ENCODE data around the gene ETV1.

GRCh38 chr7:13850185-13850752 lies 139.2 kb downstream of the ETV1 start:
- TF ChIP-seq, protein P1, sequence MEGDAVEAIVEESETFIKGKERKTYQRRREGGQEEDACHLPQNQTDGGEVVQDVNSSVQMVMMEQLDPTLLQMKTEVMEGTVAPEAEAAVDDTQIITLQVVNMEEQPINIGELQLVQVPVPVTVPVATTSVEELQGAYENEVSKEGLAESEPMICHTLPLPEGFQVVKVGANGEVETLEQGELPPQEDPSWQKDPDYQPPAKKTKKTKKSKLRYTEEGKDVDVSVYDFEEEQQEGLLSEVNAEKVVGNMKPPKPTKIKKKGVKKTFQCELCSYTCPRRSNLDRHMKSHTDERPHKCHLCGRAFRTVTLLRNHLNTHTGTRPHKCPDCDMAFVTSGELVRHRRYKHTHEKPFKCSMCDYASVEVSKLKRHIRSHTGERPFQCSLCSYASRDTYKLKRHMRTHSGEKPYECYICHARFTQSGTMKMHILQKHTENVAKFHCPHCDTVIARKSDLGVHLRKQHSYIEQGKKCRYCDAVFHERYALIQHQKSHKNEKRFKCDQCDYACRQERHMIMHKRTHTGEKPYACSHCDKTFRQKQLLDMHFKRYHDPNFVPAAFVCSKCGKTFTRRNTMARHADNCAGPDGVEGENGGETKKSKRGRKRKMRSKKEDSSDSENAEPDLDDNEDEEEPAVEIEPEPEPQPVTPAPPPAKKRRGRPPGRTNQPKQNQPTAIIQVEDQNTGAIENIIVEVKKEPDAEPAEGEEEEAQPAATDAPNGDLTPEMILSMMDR (IDR thresholded peaks at IDR 0.05; ENCODE audit: low read length) = no peak
- TF ChIP-seq EZH2 (optimal IDR thresholded peaks at IDR 0.05; ENCODE audit: low read depth, low read length) = no peak

Data from MM.1S (cell line).